ENCODE results near the gene ORM2.

- TF ChIP-seq FOXJ3 (CRISPR knock-in tag; IDR thresholded peaks at IDR 0.05), result no peak
- no peak for TF ChIP-seq ZBTB33 (IDR thresholded peaks at IDR 0.05; ENCODE audit: borderline replicate concordance, low read depth)
- TF ChIP-seq CTCF (IDR thresholded peaks at IDR 0.05), result no peak
- TF ChIP-seq MXI1 (IDR thresholded peaks at IDR 0.05; ENCODE audit: low read depth, low read length), result no peak
- TF ChIP-seq POLR2AphosphoS5 (IDR thresholded peaks at IDR 0.05; ENCODE audit: low read depth, low read length), result no peak
- TF ChIP-seq EZH2phosphoT487 (IDR thresholded peaks at IDR 0.05; ENCODE audit: borderline replicate concordance, low read depth), result no peak
- TF ChIP-seq RAD21 (IDR thresholded peaks at IDR 0.05; ENCODE audit: low read length), result no peak
- no peak for TF ChIP-seq CHD2 (IDR thresholded peaks at IDR 0.05; ENCODE audit: low read length, partially characterized antibody)
- TF ChIP-seq TEAD4 (IDR thresholded peaks at IDR 0.05; ENCODE audit: borderline replicate concordance, insufficient read depth), result no peak
- TF ChIP-seq FOXM1 (IDR thresholded peaks at IDR 0.05; ENCODE audit: low read depth), result no peak
- TF ChIP-seq GABPA (IDR thresholded peaks at IDR 0.05; ENCODE audit: low read depth), result no peak
- no peak for TF ChIP-seq MAX (IDR thresholded peaks at IDR 0.05; ENCODE audit: low read depth)
- no peak for TF ChIP-seq TAF1 (IDR thresholded peaks at IDR 0.05; ENCODE audit: borderline replicate concordance, low read depth, low read length)
- no peak for TF ChIP-seq SIN3A (IDR thresholded peaks at IDR 0.05; ENCODE audit: borderline replicate concordance, low read depth, low read length)
Observed at GRCh38 chr9:114302727-114303126, 26.9 kb upstream of the ORM2 start.

Data from SK-N-SH (cell line).